Omental fat pad (tissue), 4 donors: ENCODE measurements around the gene GARNL3. TPM values are rescaled to one million over a fixed set of nuclear protein-coding genes. Genes with fewer than 3 reads are reported as not detected.

Experiments used
- ATAC-seq: fragments of 150-250 bp; one replicate; pipeline ENCODE4 v1.9.1; 2016; ENCODE audit warnings: mild to moderate bottlenecking, moderate library complexity; ENCODE audit not compliant: low FRiP score
- DNase-seq: peaks from one replicate; pipeline ENCODE4 v3.0.0-alpha.2; 2019; ENCODE audit warnings: low spot score
- CTCF ChIP-seq, 3 donors: fragments of 450-650 bp; IDR thresholded peaks; one replicate each; pipeline ENCODE4 v1.5.1; 2016 to 2017; ENCODE audit warnings: antibody characterized with exemption in 3 of 3, mild to moderate bottlenecking in 3 of 3, moderate library complexity in 2 of 3
- total RNA-seq, 4 donors: library from RNA; depleted of rRNA; stranded (reverse); fragments of >200 nt; gene quantifications; one replicate each; pipeline ENCODE4 v1.1.0, GENCODE V29; 2016

The GARNL3 gene
- total RNA-seq, 4 donors from 2014 or later: 10.0 to 27.0 (median 15.7) TPM

- DNase-seq (no peak), ATAC-seq (no peak)
- TF ChIP-seq CTCF (IDR thresholded peaks at IDR 0.05): no peak
These were observed 14.7 kb upstream of the GARNL3 start for GRCh38 chr9:127249877-127250276.

- TF ChIP-seq CTCF (IDR thresholded peaks at IDR 0.05): no peak
- DNase-seq: no peak
- no peak for ATAC-seq
These were observed 13.6 kb upstream of the GARNL3 start for GRCh38 chr9:127250896-127251391.

GRCh38 chr9:127252410-127253318 is 11.9 kb upstream of the GARNL3 start:
- DNase-seq (no peak), ATAC-seq (no peak)
- TF ChIP-seq CTCF (IDR thresholded peaks at IDR 0.05): no peak

GRCh38 chr9:127253446-127253845 is 11.1 kb upstream of the GARNL3 start:
- no peak for ATAC-seq
- DNase-seq: no peak
- no peak for TF ChIP-seq CTCF (IDR thresholded peaks at IDR 0.05)

- DNase-seq (no peak), ATAC-seq (no peak)
- no peak for TF ChIP-seq CTCF (IDR thresholded peaks at IDR 0.05)
These were observed 8.9 kb upstream of the GARNL3 start for GRCh38 chr9:127255692-127256091.

- DNase-seq (no peak), ATAC-seq (no peak)
- no peak for TF ChIP-seq CTCF (IDR thresholded peaks at IDR 0.05)
These were observed 8.2 kb upstream of the GARNL3 start for GRCh38 chr9:127256324-127256723.
